Glutamatergic neuron (in vitro differentiated cells): ENCODE results near the gene CCL27. TPM values are rescaled to one million over a fixed set of nuclear protein-coding genes. Genes with fewer than 3 reads are reported as not detected.

Experiments
- DNase-seq: peaks from one replicate; pipeline ENCODE4 v3.0.0; 2022
- H3K27ac Mint-ChIP-seq: one replicate; pipeline ENCODE4 v1.8.0; 2020; ENCODE audit warnings: mild to moderate bottlenecking, mixed read lengths, inconsistent platforms; ENCODE audit not compliant: unreplicated experiment
- H3K27me3 Mint-ChIP-seq: one replicate; pipeline ENCODE4 v1.8.0; 2020; ENCODE audit warnings: mild to moderate bottlenecking, moderate library complexity, mixed read lengths, inconsistent platforms; ENCODE audit not compliant: unreplicated experiment
- H3K36me3 Mint-ChIP-seq: one replicate; pipeline ENCODE4 v1.8.0; 2020; ENCODE audit warnings: mild to moderate bottlenecking, mixed read lengths, inconsistent platforms; ENCODE audit not compliant: unreplicated experiment
- H3K4me1 Mint-ChIP-seq: one replicate; pipeline ENCODE4 v1.8.0; 2020; ENCODE audit warnings: mild to moderate bottlenecking, low read depth, mixed read lengths, inconsistent platforms; ENCODE audit not compliant: unreplicated experiment
- H3K4me3 Mint-ChIP-seq: one replicate; pipeline ENCODE4 v1.8.0; 2020; ENCODE audit warnings: mild to moderate bottlenecking, mixed read lengths, inconsistent platforms; ENCODE audit not compliant: unreplicated experiment
- H3K9me3 Mint-ChIP-seq: one replicate; pipeline ENCODE4 v1.8.0; 2020; ENCODE audit warnings: mild to moderate bottlenecking, moderate library complexity, mixed read lengths, inconsistent platforms; ENCODE audit not compliant: unreplicated experiment
- CTCF ChIP-seq: fragments of 200-600 bp; sonication (generic); IDR thresholded peaks from one replicate; pipeline ENCODE4 v1.5.0; 2021; ENCODE audit not compliant: partially characterized antibody, unreplicated experiment
- total RNA-seq: library from RNA; stranded (reverse); fragmentation: NEBNext Ultra II Directional; extraction: Animal tissue kit (Norgen Biotek cat#: 25700); gene quantifications from one replicate; pipeline ENCODE4 v1.2.1, GENCODE V29; 2021; ENCODE audit not compliant: unreplicated experiment

CCL27 gene
- total RNA-seq, 1 donor from 2014 or later: 1.7 TPM

DNA sequence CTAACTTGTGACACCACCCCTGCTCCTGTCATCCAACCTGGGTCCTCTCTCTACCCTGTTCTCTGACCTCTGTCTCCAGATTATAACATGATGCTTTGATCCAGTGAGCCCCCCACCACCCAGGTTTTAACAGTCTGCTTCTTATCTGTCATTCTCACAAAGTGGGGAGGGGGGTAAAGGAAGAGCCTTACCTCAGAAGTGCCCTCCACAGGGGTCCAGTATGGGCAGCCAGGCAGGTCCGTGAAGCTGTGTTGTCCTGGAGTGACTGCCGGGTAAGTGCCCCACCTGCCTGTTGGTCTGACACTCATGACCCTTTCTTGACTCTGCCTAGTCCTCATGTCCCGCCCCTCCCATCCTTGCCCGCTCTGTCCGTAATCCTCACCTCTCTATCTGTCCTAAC is 7.1 kb downstream of the CCL27 start:
- Mint-ChIP-seq H3K36me3 (no peaks in the 10 kb centered on the region), H3K4me1 (peaks cover 32% of the 10 kb centered on the region), H3K4me3 (no peak overlapping the region), H3K9me3 (peaks cover 6% of the 10 kb centered on the region), H3K27ac (no peak overlapping the region), H3K27me3 (peaks cover 4% of the 10 kb centered on the region)
- no peak for DNase-seq
- no peak for TF ChIP-seq CTCF

DNA sequence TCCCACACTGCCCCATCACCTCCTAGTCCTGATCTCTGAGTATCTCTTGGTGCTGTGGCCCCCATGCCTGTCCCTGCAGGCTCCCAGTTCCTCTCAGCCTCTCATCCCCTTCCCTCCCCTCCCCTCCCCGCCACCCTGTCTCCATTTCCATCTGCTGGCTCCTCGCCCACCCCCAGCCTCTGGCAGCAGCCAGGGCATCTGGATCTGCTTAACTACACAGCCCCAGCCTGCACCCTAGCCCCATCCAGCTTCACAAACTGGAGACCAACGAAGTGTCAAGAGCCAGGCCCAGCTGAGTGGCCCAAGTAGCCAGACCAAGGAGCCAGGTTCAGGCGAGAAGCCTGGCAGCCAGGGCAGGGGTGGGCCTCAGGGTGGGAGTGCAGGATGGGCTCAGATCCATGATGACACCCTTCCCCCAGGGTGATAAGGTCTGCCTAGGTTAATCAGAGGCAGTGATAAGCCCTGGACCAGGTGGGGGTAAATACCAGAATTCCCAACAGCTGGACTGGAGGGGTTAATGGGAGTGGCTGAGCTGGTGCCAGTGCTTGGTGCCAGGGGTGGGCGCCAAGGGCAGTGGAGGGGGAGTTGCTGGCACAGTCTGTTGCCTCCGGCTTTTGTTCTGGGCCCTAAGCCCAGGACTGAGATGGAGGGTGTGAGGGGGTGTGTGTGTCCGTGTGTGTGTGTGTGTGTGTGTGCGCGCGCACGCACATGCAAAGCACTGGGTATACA is 8.0 kb downstream of the CCL27 start:
- peaks cover 6% of the 10 kb centered on the region for H3K9me3 Mint-ChIP-seq
- peaks cover 32% of the 10 kb centered on the region for H3K4me1 Mint-ChIP-seq
- DNase-seq: no peak
- TF ChIP-seq CTCF: no peak
- peaks cover 4% of the 10 kb centered on the region for H3K27me3 Mint-ChIP-seq
- H3K27ac Mint-ChIP-seq: no peak overlapping the region
- H3K36me3 Mint-ChIP-seq: no peaks in the 10 kb centered on the region
- no peak overlapping the region for H3K4me3 Mint-ChIP-seq

DNA sequence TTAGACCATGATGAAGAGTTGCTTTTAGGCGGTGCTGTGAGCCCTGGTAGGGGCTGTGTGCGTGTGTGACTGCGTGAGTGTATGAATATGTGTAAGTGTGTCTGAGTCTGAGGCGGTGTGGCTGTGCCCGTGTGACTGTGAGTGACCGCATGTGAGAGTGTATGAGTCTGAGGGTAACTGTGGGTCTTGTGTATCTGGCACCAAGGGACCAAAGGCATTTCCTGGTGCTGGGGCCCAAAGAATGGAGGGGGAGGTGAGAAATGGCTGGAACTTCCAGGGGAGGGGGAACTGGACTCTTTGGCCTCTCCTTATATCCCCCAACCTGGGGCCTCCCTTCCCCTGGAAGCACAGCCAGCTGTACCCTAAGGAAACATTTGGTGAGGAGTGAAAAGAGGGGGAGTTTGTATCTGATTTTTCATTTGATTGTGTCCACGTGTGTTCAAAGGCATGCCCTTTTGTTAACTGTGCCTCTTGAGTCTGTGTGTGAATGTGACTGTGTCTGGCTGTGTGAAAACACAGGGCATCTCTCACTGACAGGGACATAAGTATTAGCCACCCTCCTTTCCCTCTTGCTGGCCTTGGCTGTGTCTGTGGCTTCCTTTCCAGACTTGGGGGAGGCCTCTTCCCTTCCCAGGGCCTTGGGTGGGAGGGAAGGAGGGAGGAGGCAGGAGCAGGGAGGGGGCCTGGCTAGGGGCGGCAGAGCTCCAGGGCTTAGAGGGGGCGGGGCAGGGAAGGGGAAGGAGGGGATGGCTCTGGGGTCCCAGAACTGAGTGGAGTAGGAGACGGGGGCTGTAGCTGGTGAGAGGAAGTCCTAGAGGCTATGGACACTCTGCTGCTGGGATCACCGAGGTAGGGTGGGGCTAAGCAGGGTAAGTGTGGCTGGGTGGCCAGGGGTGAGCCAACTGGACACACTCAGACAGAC is 9.0 kb downstream of the CCL27 start:
- peaks cover 6% of the 10 kb centered on the region for H3K27me3 Mint-ChIP-seq
- TF ChIP-seq CTCF: no peak

GRCh38 chr9:34652602-34653000 is 9.9 kb downstream of the CCL27 start:
- peaks cover 8% of the 10 kb centered on the region for H3K36me3 Mint-ChIP-seq
- peaks cover 7% of the 10 kb centered on the region for H3K27me3 Mint-ChIP-seq
- peaks cover 28% of the 10 kb centered on the region for H3K4me1 Mint-ChIP-seq
- H3K9me3 Mint-ChIP-seq: peaks cover 7% of the 10 kb centered on the region
- peak overlapping the region; percentile 48 for H3K27ac Mint-ChIP-seq
- TF ChIP-seq CTCF: no peak
- peak overlapping the region; percentile 77 for H3K4me3 Mint-ChIP-seq
- no peak for DNase-seq

More for the DNA sequence above, 9.0 kb downstream of the CCL27 start:
- H3K4me3 Mint-ChIP-seq: peak overlapping the region; percentile 69
- H3K36me3 Mint-ChIP-seq: peaks cover 3% of the 10 kb centered on the region
- H3K4me1 Mint-ChIP-seq: peaks cover 32% of the 10 kb centered on the region
- H3K9me3 Mint-ChIP-seq: peaks cover 6% of the 10 kb centered on the region
- DNase-seq: no peak
- peak overlapping the region; percentile 48 for H3K27ac Mint-ChIP-seq
